OCI-LY7 (cell line): ENCODE data around the gene NAV2.

ENCODE experiments used
- CTCF ChIP-seq: fragments of 200-600 bp; sonication (generic); conservative IDR thresholded peaks from 2 replicates; pipeline ENCODE4 v1.5.1; 2014; ENCODE audit warnings: mild to moderate bottlenecking, antibody characterized with exemption, low read length, moderate library complexity, mixed read lengths
- EZH2phosphoT487 ChIP-seq: fragments of 200-600 bp; sonication (generic); IDR thresholded peaks from 2 replicates; pipeline ENCODE4 v1.6.1; 2018; ENCODE audit warnings: low read depth, borderline replicate concordance, mild to moderate bottlenecking, mixed run types, antibody characterized with exemption, low read length, moderate library complexity, mixed read lengths

GRCh38 chr11:20033806-20034205 lies 321.2 kb downstream of the NAV2 start:
- TF ChIP-seq CTCF (no peak), EZH2phosphoT487 (no peak)
